CD14-positive monocyte (primary cell): ENCODE results near the gene OXCT2. TPM values are rescaled to one million over a fixed set of nuclear protein-coding genes. Genes with fewer than 3 reads are reported as not detected.
A peak's percentile ranks its signal among the peaks of the same experiment; 100 is the strongest.

ENCODE experiments used
- DNase-seq, 3 donors: peaks; one replicate each; pipeline ENCODE4 v3.0.0-alpha.2; 2011 to 2022
- H2AFZ ChIP-seq: 2 replicates; pipeline ENCODE4 v1.6.0; 2012; ENCODE audit warnings: mild to moderate bottlenecking, low read depth, low read length, inconsistent platforms; ENCODE audit not compliant: insufficient read depth, poor library complexity, severe bottlenecking
- H3K27ac ChIP-seq, 2 donors: 1 replicate in 1 of 2; 2 replicates in 1 of 2; pipeline ENCODE4 v1.5.1; 2012 to 2013; ENCODE audit warnings: low read length in 2 of 2, control low read depth in 1 of 2, inconsistent platforms in 1 of 2, low read depth in 1 of 2, mild to moderate bottlenecking in 1 of 2
- H3K27me3 ChIP-seq, 2 donors: one replicate each; pipeline versions ENCODE4 v1.6.0 to v1.6.1; 2011 to 2013; ENCODE audit warnings: low read length in 2 of 2; ENCODE audit not compliant: control insufficient read depth in 2 of 2, insufficient read depth in 2 of 2
- H3K36me3 ChIP-seq, 2 donors: replicated peaks in 1 of 2; 1 replicate in 1 of 2; 2 replicates in 1 of 2; pipeline versions ENCODE4 v1.5.1 to v1.6.1; 2012 to 2013; ENCODE audit warnings: low read length in 2 of 2, control low read depth in 1 of 2, inconsistent platforms in 1 of 2, mild to moderate bottlenecking in 1 of 2; ENCODE audit not compliant: insufficient read depth in 2 of 2, control insufficient read depth in 1 of 2
- H3K4me1 ChIP-seq, 2 donors: 1 replicate in 1 of 2; 2 replicates in 1 of 2; pipeline versions ENCODE4 v1.5.1 to v1.6.1; 2012 to 2013; ENCODE audit warnings: low read length in 2 of 2, control low read depth in 1 of 2, inconsistent platforms in 1 of 2, mild to moderate bottlenecking in 1 of 2, moderate library complexity in 1 of 2; ENCODE audit not compliant: insufficient read depth in 2 of 2, control insufficient read depth in 1 of 2
- H3K4me2 ChIP-seq: replicated peaks from 2 replicates; pipeline ENCODE3; 2012; ENCODE audit warnings: low read length, moderate library complexity, mild to moderate bottlenecking; ENCODE audit not compliant: poor library complexity, severe bottlenecking; ENCODE audit errors: extremely low read depth
- H3K4me3 ChIP-seq, 3 experiments: fragments of 200-600 bp in 1 of 3; sonication (generic) in 1 of 3; replicated peaks in 1 of 3; 1 replicate in 2 of 3; 2 replicates in 1 of 3; pipeline ENCODE4 v1.5.1; 2011 to 2013; ENCODE audit warnings: low read length in 3 of 3, mild to moderate bottlenecking in 3 of 3, control low read depth in 2 of 3, low read depth in 2 of 3, inconsistent platforms in 1 of 3, moderate library complexity in 1 of 3
- H3K79me2 ChIP-seq: 2 replicates; pipeline ENCODE4 v1.6.0; 2012; ENCODE audit warnings: mild to moderate bottlenecking, control low read depth, inconsistent platforms, low read length, moderate library complexity; ENCODE audit not compliant: insufficient read depth
- H3K9ac ChIP-seq: 2 replicates; pipeline ENCODE4 v1.6.0; 2017; ENCODE audit warnings: low read length, mild to moderate bottlenecking; ENCODE audit not compliant: insufficient read depth, poor library complexity, severe bottlenecking
- H3K9me3 ChIP-seq, 2 donors: replicated peaks in 1 of 2; 1 replicate in 1 of 2; 2 replicates in 1 of 2; pipeline versions ENCODE4 v1.5.1 to v1.6.1; 2012 to 2013; ENCODE audit warnings: low read length in 2 of 2, control low read depth in 1 of 2; ENCODE audit not compliant: control insufficient read depth in 1 of 2, insufficient read depth in 1 of 2
- H4K20me1 ChIP-seq: 2 replicates; pipeline ENCODE4 v1.6.0; 2012; ENCODE audit warnings: mild to moderate bottlenecking, low read length, control low read depth, moderate library complexity; ENCODE audit not compliant: insufficient read depth
- H3K27ac Mint-ChIP-seq, 7 donors: one replicate each; pipeline ENCODE4 v1.8.0; 2020; ENCODE audit warnings: mild to moderate bottlenecking in 7 of 7, mixed read lengths in 7 of 7, moderate library complexity in 6 of 7, inconsistent platforms in 2 of 7
- H3K27me3 Mint-ChIP-seq, 3 donors: one replicate each; pipeline ENCODE4 v1.8.0; 2021 to 2022; ENCODE audit warnings: low read depth in 3 of 3, mild to moderate bottlenecking in 3 of 3, mixed read lengths in 3 of 3, moderate library complexity in 3 of 3, inconsistent platforms in 1 of 3
- H3K36me3 Mint-ChIP-seq, 2 donors: one replicate each; pipeline ENCODE4 v1.8.0; 2020; ENCODE audit warnings: mixed read lengths in 2 of 2, inconsistent platforms in 1 of 2, mild to moderate bottlenecking in 1 of 2
- H3K4me1 Mint-ChIP-seq: one replicate; pipeline ENCODE4 v1.8.0; 2020; ENCODE audit warnings: mild to moderate bottlenecking, mixed read lengths
- H3K4me3 Mint-ChIP-seq, 2 donors: one replicate each; pipeline ENCODE4 v1.8.0; 2020; ENCODE audit warnings: mild to moderate bottlenecking in 2 of 2, mixed read lengths in 2 of 2, moderate library complexity in 1 of 2
- H3K9me3 Mint-ChIP-seq, 7 donors: one replicate each; pipeline ENCODE4 v1.8.0; 2020 to 2022; ENCODE audit warnings: mixed read lengths in 7 of 7, mild to moderate bottlenecking in 6 of 7, moderate library complexity in 6 of 7, inconsistent platforms in 2 of 7
- WGBS: methylation state at CpG from one replicate; pipeline ENCODE4 v1.1.5; 2013; ENCODE audit warnings: missing lambda C conversion rate; ENCODE audit not compliant: insufficient coverage; 5-methylcytosine and 5-hydroxymethylcytosine counted together
- intact Hi-C, 2 donors: fragments of 100-400 bp; cut with micrococcal nuclease; formaldehyde crosslinking; loops; one replicate each; pipeline versions ENCODE4 v1.15.0 to v1.15.1; 2023
- polyA plus RNA-seq, 3 donors: library from polyadenylated mRNA; depleted of rRNA in 1 of 3; unstranded in 2 of 3; stranded (reverse) in 1 of 3; fragments of 300-500 nt in 2 of 3; fragments of >200 nt in 1 of 3; fragmentation: Illumina TruSeq in 2 of 3; gene quantifications; 1 replicate in 2 of 3; 2 replicates in 1 of 3; pipeline ENCODE4 v1.2.3, GENCODE V29; 2012 to 2021
- TF ChIP-seq, protein P1 (sequence below): fragments of 200-600 bp; IDR thresholded peaks from one replicate; pipeline ENCODE4 v1.8.0; 2022; ENCODE audit warnings: antibody characterized with exemption, mild to moderate bottlenecking

OXCT2 gene
- polyA plus RNA-seq, 3 donors = 0.16 to 1.4 (median 0.38) TPM

DNA sequence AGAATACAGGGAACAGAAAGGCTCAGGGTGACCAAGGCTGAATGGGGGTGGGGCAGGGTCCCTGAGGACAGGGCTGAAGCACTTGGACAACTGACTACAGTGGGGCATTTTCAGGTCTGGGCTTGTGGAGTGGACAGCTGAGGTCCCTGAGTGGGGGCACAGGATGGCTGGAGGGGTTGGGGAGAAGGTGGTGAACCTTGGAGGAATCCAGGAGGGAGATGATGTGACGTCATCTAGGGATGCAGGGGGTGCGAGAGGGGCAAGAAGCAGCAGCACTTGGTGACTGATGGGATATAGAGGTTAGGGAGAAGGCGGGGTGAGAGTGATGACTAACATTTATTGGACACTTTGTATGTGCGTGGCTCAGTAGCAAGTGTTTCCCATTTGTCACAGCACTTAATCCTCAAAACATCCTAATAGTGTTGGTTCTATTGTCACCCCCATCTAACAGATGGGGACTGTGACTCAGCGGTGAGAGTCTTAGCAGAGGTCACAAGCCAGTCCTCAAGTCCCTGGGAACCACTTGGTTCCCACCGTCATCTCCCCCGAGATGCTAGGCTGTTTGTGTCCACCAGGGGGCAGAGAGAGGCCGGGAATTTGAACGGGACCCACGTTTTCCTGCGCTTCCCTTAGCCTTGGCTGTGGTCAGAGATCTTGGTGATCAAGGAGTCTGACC, 45.4 kb upstream of the OXCT2 start:
- no peaks in the 10 kb centered on the region for H3K79me2 ChIP-seq
- TF ChIP-seq, protein P1, sequence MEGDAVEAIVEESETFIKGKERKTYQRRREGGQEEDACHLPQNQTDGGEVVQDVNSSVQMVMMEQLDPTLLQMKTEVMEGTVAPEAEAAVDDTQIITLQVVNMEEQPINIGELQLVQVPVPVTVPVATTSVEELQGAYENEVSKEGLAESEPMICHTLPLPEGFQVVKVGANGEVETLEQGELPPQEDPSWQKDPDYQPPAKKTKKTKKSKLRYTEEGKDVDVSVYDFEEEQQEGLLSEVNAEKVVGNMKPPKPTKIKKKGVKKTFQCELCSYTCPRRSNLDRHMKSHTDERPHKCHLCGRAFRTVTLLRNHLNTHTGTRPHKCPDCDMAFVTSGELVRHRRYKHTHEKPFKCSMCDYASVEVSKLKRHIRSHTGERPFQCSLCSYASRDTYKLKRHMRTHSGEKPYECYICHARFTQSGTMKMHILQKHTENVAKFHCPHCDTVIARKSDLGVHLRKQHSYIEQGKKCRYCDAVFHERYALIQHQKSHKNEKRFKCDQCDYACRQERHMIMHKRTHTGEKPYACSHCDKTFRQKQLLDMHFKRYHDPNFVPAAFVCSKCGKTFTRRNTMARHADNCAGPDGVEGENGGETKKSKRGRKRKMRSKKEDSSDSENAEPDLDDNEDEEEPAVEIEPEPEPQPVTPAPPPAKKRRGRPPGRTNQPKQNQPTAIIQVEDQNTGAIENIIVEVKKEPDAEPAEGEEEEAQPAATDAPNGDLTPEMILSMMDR = peak; percentile 83
- Mint-ChIP-seq H3K9me3 (peaks cover 0 to 4% (median 0%) of the 10 kb centered on the region in 7 donors), H3K27me3 (peaks cover 1 to 4% (median 3%) of the 10 kb centered on the region in 3 donors), H3K36me3 (peaks cover 0 to 7% of the 10 kb centered on the region in 2 donors), H3K27ac (peak overlapping the region; percentile 81 to 95 (median 91)), H3K4me1 (peaks cover 24% of the 10 kb centered on the region), H3K4me3 (peak overlapping the region; percentile 68)
- peak overlapping the region; percentile 59 for H3K9ac ChIP-seq
- WGBS = 9% methylated on average over 9 of the region's 11 CpGs
- H4K20me1 ChIP-seq = no peaks in the 10 kb centered on the region
- H3K36me3 ChIP-seq = no peaks in the 10 kb centered on the region
- H3K4me3 ChIP-seq = peak overlapping the region in 2 of 3 experiments; percentile 32 to 61
- DNase-seq = peak; percentile 85 to 97 (median 88)
- peak overlapping the region; percentile 50 for H2AFZ ChIP-seq
- no peaks in the 10 kb centered on the region for H3K27me3 ChIP-seq
- H3K9me3 ChIP-seq = no peaks in the 10 kb centered on the region
- H3K27ac ChIP-seq = peak overlapping the region; percentile 73 to 83
- intact Hi-C loops = loop anchor here (2.0 to 5.0 kb wide), 4 partner anchors 26 to 156 kb away; partner anchors contain the start of gene MYCL (in 2 of the 2)
- peak overlapping the region; percentile 62 for H3K4me2 ChIP-seq
- peaks cover 25 to 29% of the 10 kb centered on the region in 2 donors for H3K4me1 ChIP-seq

DNA sequence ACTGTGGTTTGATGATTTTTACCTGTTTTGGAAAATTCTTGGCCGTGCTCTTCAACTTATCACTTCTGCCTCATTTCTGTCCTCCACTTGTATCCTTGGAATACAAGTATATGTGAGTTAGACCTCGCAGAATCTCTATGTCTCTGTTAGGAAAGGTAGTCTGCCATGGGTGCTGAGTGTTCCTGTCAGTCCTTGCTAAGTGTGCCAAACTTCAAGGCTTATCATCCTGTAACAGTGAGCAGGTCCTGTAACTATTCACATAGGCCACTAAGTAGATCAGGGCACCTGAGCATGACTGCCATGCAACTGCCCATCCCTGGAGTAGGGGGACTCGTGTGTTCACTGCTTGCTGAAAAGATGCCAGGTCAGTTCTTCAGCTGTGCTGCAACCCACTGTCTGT, 41.8 kb upstream of the OXCT2 start:
- Histone ChIP-seq H3K27ac (no peak overlapping the region), H3K9ac (no peak overlapping the region), H3K36me3 (peaks cover 0 to 2% of the 10 kb centered on the region in 2 donors), H4K20me1 (no peaks in the 10 kb centered on the region), H3K9me3 (no peaks in the 10 kb centered on the region), H3K4me1 (peaks cover 21 to 23% of the 10 kb centered on the region in 2 donors), H2AFZ (no peak overlapping the region), H3K4me2 (no peak overlapping the region), H3K27me3 (no peaks in the 10 kb centered on the region), H3K79me2 (no peaks in the 10 kb centered on the region), H3K4me3 (no peak overlapping the region)
- peaks cover 0 to 2% (median 0%) of the 10 kb centered on the region in 3 donors for H3K27me3 Mint-ChIP-seq
- H3K27ac Mint-ChIP-seq = peak overlapping the region in 1 of 7 donors; percentile 30
- DNase-seq = no peak
- H3K9me3 Mint-ChIP-seq = peaks cover 0 to 4% (median 0%) of the 10 kb centered on the region in 7 donors
- intact Hi-C loops = no loop called here
- WGBS = no CpG with 5 or more reads among the region's 3 CpGs
- peaks cover 4 to 11% of the 10 kb centered on the region in 2 donors for H3K36me3 Mint-ChIP-seq
- TF ChIP-seq, protein P1 = no peak
- H3K4me1 Mint-ChIP-seq = peaks cover 20% of the 10 kb centered on the region
- H3K4me3 Mint-ChIP-seq = no peak overlapping the region
